ENCODE results near the gene ASB18. TPM values are rescaled to one million over a fixed set of nuclear protein-coding genes. Genes with fewer than 3 reads are reported as not detected.

The ASB18 gene
- total and polyA plus RNA-seq, 2 of the 8 experiments (the other 6 are each of a cell fraction or from before 2014, with no cell fraction given) = not detected

DNA sequence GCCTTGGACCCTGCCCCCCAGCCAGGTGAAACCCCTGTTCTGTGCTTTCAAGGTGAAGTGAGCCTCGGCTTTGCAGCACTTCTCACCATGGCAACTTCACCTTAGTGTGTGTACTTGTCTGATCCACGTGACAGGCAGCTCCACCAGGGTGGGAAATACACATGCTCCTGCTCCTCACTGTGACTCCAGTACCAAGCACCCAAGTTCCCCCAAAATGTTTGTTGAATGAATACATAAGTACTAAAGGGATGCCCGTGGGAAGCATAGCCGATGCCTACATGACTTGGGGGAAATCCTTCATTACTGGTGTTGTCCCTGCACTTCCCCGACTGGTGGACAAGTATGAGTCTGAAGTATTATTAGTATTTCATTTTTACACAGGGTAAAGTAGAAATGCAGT is 54.2 kb downstream of the ASB18 start (continued):
- TF ChIP-seq, protein P1, sequence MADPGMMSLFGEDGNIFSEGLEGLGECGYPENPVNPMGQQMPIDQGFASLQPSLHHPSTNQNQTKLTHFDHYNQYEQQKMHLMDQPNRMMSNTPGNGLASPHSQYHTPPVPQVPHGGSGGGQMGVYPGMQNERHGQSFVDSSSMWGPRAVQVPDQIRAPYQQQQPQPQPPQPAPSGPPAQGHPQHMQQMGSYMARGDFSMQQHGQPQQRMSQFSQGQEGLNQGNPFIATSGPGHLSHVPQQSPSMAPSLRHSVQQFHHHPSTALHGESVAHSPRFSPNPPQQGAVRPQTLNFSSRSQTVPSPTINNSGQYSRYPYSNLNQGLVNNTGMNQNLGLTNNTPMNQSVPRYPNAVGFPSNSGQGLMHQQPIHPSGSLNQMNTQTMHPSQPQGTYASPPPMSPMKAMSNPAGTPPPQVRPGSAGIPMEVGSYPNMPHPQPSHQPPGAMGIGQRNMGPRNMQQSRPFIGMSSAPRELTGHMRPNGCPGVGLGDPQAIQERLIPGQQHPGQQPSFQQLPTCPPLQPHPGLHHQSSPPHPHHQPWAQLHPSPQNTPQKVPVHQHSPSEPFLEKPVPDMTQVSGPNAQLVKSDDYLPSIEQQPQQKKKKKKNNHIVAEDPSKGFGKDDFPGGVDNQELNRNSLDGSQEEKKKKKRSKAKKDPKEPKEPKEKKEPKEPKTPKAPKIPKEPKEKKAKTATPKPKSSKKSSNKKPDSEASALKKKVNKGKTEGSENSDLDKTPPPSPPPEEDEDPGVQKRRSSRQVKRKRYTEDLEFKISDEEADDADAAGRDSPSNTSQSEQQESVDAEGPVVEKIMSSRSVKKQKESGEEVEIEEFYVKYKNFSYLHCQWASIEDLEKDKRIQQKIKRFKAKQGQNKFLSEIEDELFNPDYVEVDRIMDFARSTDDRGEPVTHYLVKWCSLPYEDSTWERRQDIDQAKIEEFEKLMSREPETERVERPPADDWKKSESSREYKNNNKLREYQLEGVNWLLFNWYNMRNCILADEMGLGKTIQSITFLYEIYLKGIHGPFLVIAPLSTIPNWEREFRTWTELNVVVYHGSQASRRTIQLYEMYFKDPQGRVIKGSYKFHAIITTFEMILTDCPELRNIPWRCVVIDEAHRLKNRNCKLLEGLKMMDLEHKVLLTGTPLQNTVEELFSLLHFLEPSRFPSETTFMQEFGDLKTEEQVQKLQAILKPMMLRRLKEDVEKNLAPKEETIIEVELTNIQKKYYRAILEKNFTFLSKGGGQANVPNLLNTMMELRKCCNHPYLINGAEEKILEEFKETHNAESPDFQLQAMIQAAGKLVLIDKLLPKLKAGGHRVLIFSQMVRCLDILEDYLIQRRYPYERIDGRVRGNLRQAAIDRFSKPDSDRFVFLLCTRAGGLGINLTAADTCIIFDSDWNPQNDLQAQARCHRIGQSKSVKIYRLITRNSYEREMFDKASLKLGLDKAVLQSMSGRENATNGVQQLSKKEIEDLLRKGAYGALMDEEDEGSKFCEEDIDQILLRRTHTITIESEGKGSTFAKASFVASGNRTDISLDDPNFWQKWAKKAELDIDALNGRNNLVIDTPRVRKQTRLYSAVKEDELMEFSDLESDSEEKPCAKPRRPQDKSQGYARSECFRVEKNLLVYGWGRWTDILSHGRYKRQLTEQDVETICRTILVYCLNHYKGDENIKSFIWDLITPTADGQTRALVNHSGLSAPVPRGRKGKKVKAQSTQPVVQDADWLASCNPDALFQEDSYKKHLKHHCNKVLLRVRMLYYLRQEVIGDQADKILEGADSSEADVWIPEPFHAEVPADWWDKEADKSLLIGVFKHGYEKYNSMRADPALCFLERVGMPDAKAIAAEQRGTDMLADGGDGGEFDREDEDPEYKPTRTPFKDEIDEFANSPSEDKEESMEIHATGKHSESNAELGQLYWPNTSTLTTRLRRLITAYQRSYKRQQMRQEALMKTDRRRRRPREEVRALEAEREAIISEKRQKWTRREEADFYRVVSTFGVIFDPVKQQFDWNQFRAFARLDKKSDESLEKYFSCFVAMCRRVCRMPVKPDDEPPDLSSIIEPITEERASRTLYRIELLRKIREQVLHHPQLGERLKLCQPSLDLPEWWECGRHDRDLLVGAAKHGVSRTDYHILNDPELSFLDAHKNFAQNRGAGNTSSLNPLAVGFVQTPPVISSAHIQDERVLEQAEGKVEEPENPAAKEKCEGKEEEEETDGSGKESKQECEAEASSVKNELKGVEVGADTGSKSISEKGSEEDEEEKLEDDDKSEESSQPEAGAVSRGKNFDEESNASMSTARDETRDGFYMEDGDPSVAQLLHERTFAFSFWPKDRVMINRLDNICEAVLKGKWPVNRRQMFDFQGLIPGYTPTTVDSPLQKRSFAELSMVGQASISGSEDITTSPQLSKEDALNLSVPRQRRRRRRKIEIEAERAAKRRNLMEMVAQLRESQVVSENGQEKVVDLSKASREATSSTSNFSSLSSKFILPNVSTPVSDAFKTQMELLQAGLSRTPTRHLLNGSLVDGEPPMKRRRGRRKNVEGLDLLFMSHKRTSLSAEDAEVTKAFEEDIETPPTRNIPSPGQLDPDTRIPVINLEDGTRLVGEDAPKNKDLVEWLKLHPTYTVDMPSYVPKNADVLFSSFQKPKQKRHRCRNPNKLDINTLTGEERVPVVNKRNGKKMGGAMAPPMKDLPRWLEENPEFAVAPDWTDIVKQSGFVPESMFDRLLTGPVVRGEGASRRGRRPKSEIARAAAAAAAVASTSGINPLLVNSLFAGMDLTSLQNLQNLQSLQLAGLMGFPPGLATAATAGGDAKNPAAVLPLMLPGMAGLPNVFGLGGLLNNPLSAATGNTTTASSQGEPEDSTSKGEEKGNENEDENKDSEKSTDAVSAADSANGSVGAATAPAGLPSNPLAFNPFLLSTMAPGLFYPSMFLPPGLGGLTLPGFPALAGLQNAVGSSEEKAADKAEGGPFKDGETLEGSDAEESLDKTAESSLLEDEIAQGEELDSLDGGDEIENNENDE (IDR thresholded peaks at IDR 0.05; ENCODE audit: insufficient replicate concordance, low read length) = no peak
- TF ChIP-seq RNF2 (IDR thresholded peaks at IDR 0.05; ENCODE audit: borderline replicate concordance, low read depth, low read length, missing control alignments, poor library complexity, severe bottlenecking) (no peak), JUND (IDR thresholded peaks at IDR 0.05; ENCODE audit: low read length) (no peak)
- TF ChIP-seq, protein P2, sequence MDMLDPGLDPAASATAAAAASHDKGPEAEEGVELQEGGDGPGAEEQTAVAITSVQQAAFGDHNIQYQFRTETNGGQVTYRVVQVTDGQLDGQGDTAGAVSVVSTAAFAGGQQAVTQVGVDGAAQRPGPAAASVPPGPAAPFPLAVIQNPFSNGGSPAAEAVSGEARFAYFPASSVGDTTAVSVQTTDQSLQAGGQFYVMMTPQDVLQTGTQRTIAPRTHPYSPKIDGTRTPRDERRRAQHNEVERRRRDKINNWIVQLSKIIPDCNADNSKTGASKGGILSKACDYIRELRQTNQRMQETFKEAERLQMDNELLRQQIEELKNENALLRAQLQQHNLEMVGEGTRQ (IDR thresholded peaks at IDR 0.05; ENCODE audit: low read length) = no peak
- TF ChIP-seq, protein P3, sequence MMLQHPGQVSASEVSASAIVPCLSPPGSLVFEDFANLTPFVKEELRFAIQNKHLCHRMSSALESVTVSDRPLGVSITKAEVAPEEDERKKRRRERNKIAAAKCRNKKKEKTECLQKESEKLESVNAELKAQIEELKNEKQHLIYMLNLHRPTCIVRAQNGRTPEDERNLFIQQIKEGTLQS (IDR thresholded peaks at IDR 0.05; ENCODE audit: insufficient read depth, low read depth, low read length) = no peak

Data from H1 (cell line).